ENCODE results near the gene HSPG2.

DNA sequence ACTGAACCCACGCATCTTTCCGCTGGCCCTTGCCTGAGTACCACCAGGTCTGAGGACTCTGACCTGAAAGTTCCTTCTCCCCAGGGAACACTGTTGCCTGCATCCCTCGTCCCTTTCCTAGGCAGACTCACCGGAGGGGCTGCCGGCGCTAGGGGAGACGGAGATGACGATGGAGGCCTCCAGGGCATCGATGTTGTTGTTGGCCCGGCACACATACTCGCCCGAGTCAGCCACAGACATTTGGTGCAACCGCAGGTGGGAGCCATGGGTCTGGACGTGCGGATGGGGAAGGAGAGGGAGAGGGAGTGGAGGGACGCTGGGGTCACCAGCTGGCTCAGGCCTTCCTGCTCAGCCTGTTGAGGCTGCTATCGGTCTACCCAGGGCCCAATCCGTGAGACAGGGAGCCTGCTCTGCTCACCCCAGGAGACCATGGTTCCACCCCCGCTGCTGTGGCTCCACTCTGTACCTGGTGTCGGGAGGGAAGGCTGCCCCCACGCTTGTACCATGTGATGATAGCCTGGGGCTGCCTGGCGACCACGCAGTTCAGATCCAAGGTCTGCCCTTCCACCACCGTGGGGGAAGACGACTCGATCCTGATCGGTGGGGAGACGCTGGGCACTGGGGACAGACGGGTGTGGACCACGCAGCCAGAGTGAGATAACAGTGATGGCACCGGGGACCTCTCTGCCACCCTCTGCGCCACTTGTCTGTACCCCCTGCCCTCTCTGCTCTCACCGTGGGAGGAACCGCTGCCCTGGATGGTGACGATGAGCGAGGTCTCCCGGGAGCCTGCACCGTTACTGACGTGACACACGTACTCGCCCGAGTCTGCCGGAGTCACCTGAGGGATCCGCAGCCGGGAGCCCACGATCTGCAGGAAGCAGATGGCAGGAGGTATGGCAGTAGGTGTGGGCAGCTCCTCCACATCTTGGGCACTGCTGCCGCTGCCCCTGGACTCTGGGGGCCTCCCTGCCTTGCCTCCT, 89.6 kb downstream of the HSPG2 start:
- no peak for TF ChIP-seq POLR2A (IDR thresholded peaks at IDR 0.05)
- TF ChIP-seq, protein P1, sequence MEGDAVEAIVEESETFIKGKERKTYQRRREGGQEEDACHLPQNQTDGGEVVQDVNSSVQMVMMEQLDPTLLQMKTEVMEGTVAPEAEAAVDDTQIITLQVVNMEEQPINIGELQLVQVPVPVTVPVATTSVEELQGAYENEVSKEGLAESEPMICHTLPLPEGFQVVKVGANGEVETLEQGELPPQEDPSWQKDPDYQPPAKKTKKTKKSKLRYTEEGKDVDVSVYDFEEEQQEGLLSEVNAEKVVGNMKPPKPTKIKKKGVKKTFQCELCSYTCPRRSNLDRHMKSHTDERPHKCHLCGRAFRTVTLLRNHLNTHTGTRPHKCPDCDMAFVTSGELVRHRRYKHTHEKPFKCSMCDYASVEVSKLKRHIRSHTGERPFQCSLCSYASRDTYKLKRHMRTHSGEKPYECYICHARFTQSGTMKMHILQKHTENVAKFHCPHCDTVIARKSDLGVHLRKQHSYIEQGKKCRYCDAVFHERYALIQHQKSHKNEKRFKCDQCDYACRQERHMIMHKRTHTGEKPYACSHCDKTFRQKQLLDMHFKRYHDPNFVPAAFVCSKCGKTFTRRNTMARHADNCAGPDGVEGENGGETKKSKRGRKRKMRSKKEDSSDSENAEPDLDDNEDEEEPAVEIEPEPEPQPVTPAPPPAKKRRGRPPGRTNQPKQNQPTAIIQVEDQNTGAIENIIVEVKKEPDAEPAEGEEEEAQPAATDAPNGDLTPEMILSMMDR (IDR thresholded peaks at IDR 0.05), result no peak
- no peak for TF ChIP-seq POLR2AphosphoS5 (IDR thresholded peaks at IDR 0.05; ENCODE audit: insufficient read depth in 1 of 2, low read depth in 1 of 2)
